H9 (cell line): ENCODE measurements around the gene BLACAT1. TPM values are rescaled to one million over a fixed set of nuclear protein-coding genes. Genes with fewer than 3 reads are reported as not detected.
A peak's percentile ranks its signal among the peaks of the same experiment; 100 is the strongest.

ENCODE experiments used
- DNase-seq: peaks from one replicate; pipeline ENCODE4 v3.0.0-alpha.2; 2017
- H2AFZ ChIP-seq: one replicate; pipeline ENCODE4 v1.6.1; 2013; ENCODE audit warnings: mild to moderate bottlenecking, low read length, control low read depth, moderate library complexity
- H2AK5ac ChIP-seq: 2 replicates; pipeline ENCODE4 v1.6.1; 2013; ENCODE audit warnings: low read length, control low read depth, mixed read lengths; ENCODE audit not compliant: insufficient read length
- H2BK120ac ChIP-seq: one replicate; pipeline ENCODE4 v1.6.1; 2013; ENCODE audit warnings: low read depth, mild to moderate bottlenecking, low read length, control low read depth, inconsistent platforms; ENCODE audit not compliant: poor library complexity, severe bottlenecking
- H2BK12ac ChIP-seq: 2 replicates; pipeline ENCODE4 v1.6.1; 2013; ENCODE audit warnings: low read length, control low read depth, mixed read lengths, low read depth; ENCODE audit not compliant: insufficient read length
- H2BK15ac ChIP-seq: 2 replicates; pipeline ENCODE4 v1.6.1; 2013; ENCODE audit warnings: low read depth, low read length, control low read depth
- H2BK20ac ChIP-seq: one replicate; pipeline ENCODE4 v1.6.1; 2013; ENCODE audit warnings: low read depth, mild to moderate bottlenecking, low read length, control low read depth, inconsistent platforms; ENCODE audit not compliant: poor library complexity, severe bottlenecking
- H2BK5ac ChIP-seq: 2 replicates; pipeline ENCODE4 v1.6.1; 2013; ENCODE audit warnings: low read length, control low read depth, mixed read lengths; ENCODE audit not compliant: insufficient read length
- H3K14ac ChIP-seq: 2 replicates; pipeline ENCODE4 v1.6.1; 2013; ENCODE audit warnings: low read length, control low read depth; ENCODE audit not compliant: insufficient read depth
- H3K18ac ChIP-seq: 2 replicates; pipeline ENCODE4 v1.6.1; 2013; ENCODE audit warnings: low read depth, mild to moderate bottlenecking, mixed read lengths, low read length, control low read depth; ENCODE audit not compliant: insufficient read length
- H3K23ac ChIP-seq: 2 replicates; pipeline ENCODE4 v1.6.1; 2013; ENCODE audit warnings: low read length, control low read depth, mixed read lengths, low read depth; ENCODE audit not compliant: insufficient read length
- H3K23me2 ChIP-seq: 2 replicates; pipeline ENCODE4 v1.6.1; 2013; ENCODE audit warnings: low read depth, mild to moderate bottlenecking, mixed read lengths, low read length, control low read depth; ENCODE audit not compliant: insufficient read length, poor library complexity, severe bottlenecking
- H3K27ac ChIP-seq: 2 replicates; pipeline ENCODE4 v1.5.1; 2013; ENCODE audit warnings: low read length, control low read depth, mixed read lengths, low read depth; ENCODE audit not compliant: insufficient read length
- H3K27me3 ChIP-seq: 2 replicates; pipeline ENCODE4 v1.6.1; 2013; ENCODE audit warnings: low read length, control low read depth, inconsistent platforms; ENCODE audit not compliant: insufficient read depth
- H3K4ac ChIP-seq: 2 replicates; pipeline ENCODE4 v1.6.1; 2013; ENCODE audit warnings: low read depth, mild to moderate bottlenecking, control low read depth, inconsistent platforms, low read length, moderate library complexity
- H3K4me1 ChIP-seq: 2 replicates; pipeline ENCODE4 v1.6.1; 2013; ENCODE audit warnings: low read length, control low read depth, inconsistent platforms; ENCODE audit not compliant: insufficient read depth
- H3K4me2 ChIP-seq: 2 replicates; pipeline ENCODE4 v1.6.1; 2013; ENCODE audit warnings: low read length, control low read depth, mixed read lengths; ENCODE audit not compliant: insufficient read length, insufficient read depth
- H3K56ac ChIP-seq: 2 replicates; pipeline ENCODE4 v1.6.1; 2013; ENCODE audit warnings: low read depth, mild to moderate bottlenecking, mixed read lengths, low read length, control low read depth; ENCODE audit not compliant: insufficient read length
- H3K79me1 ChIP-seq: 2 replicates; pipeline ENCODE4 v1.6.1; 2013; ENCODE audit warnings: low read depth, mild to moderate bottlenecking, moderate library complexity, low read length, control low read depth, inconsistent platforms; ENCODE audit not compliant: insufficient read depth, poor library complexity, severe bottlenecking
- H3K79me2 ChIP-seq: 2 replicates; pipeline ENCODE4 v1.6.1; 2013; ENCODE audit warnings: low read length, control low read depth, inconsistent platforms; ENCODE audit not compliant: insufficient read depth
- H3K9ac ChIP-seq: 2 replicates; pipeline ENCODE4 v1.6.1; 2013; ENCODE audit warnings: low read length, control low read depth, mixed read lengths; ENCODE audit not compliant: insufficient read length; ENCODE audit errors: extremely low read depth
- H3K9me3 ChIP-seq: one replicate; pipeline ENCODE4 v1.6.1; 2013; ENCODE audit warnings: low read depth, low read length, inconsistent platforms; ENCODE audit not compliant: control insufficient read depth
- H3T11ph ChIP-seq: one replicate; pipeline ENCODE4 v1.6.1; 2013; ENCODE audit warnings: mild to moderate bottlenecking, low read length, control low read depth, inconsistent platforms
- H4K20me1 ChIP-seq: one replicate; pipeline ENCODE4 v1.6.1; 2013; ENCODE audit not compliant: control insufficient read depth, insufficient read length, insufficient read depth
- H4K5ac ChIP-seq: 2 replicates; pipeline ENCODE4 v1.6.1; 2013; ENCODE audit warnings: low read depth, mild to moderate bottlenecking, mixed read lengths, low read length, control low read depth; ENCODE audit not compliant: insufficient read length
- H4K8ac ChIP-seq: replicated peaks from 2 replicates; pipeline ENCODE4 v1.6.1; 2013; ENCODE audit warnings: low read length, control low read depth, mixed read lengths, low read depth; ENCODE audit not compliant: insufficient read length
- H4K91ac ChIP-seq: 2 replicates; pipeline ENCODE4 v1.6.1; 2013; ENCODE audit warnings: low read depth, mild to moderate bottlenecking, moderate library complexity, mixed read lengths, low read length, control low read depth; ENCODE audit not compliant: insufficient read length
- H3K27ac Mint-ChIP-seq, 3 experiments: 2 replicates in 2 of 3; 3 replicates in 1 of 3; pipeline ENCODE4 v1.8.0; 2020 to 2021; ENCODE audit warnings: mixed read lengths in 3 of 3, mild to moderate bottlenecking in 1 of 3, moderate library complexity in 1 of 3
- H3K27me3 Mint-ChIP-seq: 2 replicates; pipeline ENCODE4 v1.8.0; 2021; ENCODE audit warnings: low read depth, mild to moderate bottlenecking, moderate library complexity, mixed read lengths
- H3K36me3 Mint-ChIP-seq, 3 experiments: 2 replicates in 2 of 3; 3 replicates in 1 of 3; pipeline ENCODE4 v1.8.0; 2020 to 2021; ENCODE audit warnings: low read depth in 3 of 3, mixed read lengths in 3 of 3; ENCODE audit not compliant: insufficient read depth in 1 of 3
- H3K4me1 Mint-ChIP-seq, 2 experiments: 2 replicates each; pipeline ENCODE4 v1.8.0; 2020; ENCODE audit warnings: mixed read lengths in 2 of 2
- H3K4me3 Mint-ChIP-seq, 2 experiments: 2 replicates in 1 of 2; 3 replicates in 1 of 2; pipeline ENCODE4 v1.8.0; 2020 to 2021; ENCODE audit warnings: mild to moderate bottlenecking in 2 of 2, mixed read lengths in 2 of 2, moderate library complexity in 1 of 2
- H3K9me3 Mint-ChIP-seq, 2 experiments: 2 replicates in 1 of 2; 3 replicates in 1 of 2; pipeline ENCODE4 v1.8.0; 2020; ENCODE audit warnings: mild to moderate bottlenecking in 2 of 2, mixed read lengths in 2 of 2, moderate library complexity in 1 of 2
- WGBS: extraction: QIAGEN DNeasy Blood & Tissue Kit; methylation state at CpG from one replicate; pipeline ENCODE4 v1.1.7; 2013; ENCODE audit warnings: missing lambda C conversion rate, low lambda C conversion rate, mixed read lengths; ENCODE audit not compliant: insufficient read length; ENCODE audit errors: extremely low coverage; 5-methylcytosine and 5-hydroxymethylcytosine counted together
- total RNA-seq: library from RNA; stranded (reverse); gene quantifications from 2 replicates; pipeline ENCODE4 v1.2.1, GENCODE V29; 2021
- TF ChIP-seq, protein P1 (sequence below): fragments of 200-600 bp; sonication (generic); conservative IDR thresholded peaks from 3 replicates; pipeline ENCODE4 v1.8.0; 2021; ENCODE audit warnings: antibody characterized with exemption, mild to moderate bottlenecking

BLACAT1 gene
- total RNA-seq, 1 experiment from 2014 or later, result 4.0 TPM

DNA sequence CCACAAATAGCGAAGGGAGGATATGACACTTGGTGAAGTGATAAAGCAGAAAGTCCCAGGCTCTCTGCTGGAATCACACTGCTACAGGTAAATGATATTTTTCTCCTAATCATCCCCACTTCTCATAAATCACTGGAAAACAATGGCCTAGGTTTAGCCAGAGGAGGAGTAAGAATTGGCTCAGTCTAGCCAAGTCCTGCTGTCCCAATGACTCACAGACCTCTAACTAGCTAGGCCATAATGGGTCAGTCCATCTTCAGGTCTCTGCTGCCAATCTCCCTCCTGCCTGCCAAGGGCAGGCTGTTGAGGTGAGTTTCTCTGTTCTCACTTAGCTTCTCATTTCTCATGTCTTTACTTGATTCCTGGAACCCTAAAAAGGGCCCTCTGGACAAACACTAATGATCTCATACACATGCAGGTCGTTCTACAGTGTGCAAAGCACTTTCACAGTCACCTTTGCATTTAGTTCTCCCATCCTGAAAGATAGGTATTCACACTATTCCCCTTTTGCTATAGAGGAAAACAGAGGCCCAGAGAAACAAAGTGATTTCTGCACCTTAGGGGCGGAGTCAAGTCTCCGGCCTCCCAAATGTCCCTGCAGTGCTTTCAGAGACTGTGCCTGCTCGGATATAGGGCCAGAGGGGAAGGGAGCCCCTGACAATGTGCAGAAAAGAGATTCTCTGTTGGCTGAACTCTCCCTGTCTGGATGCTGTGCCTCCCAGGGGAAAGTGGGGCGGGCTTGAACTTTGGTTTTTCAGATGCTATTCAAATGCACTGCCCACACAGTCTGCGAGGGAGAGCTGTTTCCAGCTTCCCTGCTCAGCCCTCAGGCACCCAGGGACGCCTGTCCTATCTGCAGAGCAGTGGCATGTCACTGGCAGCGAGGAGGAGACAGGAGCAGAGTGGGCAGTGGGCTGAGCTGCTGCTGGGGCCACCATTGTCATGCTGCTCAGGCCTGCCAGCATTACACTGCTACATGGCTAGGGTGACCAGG is 44.7 kb upstream of the BLACAT1 start:
- Histone ChIP-seq H2BK20ac (no peak overlapping the region), H3T11ph (no peak overlapping the region), H3K56ac (no peak overlapping the region), H3K4me1 (peaks cover 7% of the 10 kb centered on the region; the same call in 1 of the 2 replicates), H2BK15ac (no peak overlapping the region), H3K23me2 (peaks cover 8% of the 10 kb centered on the region), H3K18ac (no peak overlapping the region), H2BK5ac (no peak overlapping the region), H3K9me3 (no peaks in the 10 kb centered on the region), H4K8ac (no peak overlapping the region), H2AK5ac (no peak overlapping the region), H3K79me1 (no peaks in the 10 kb centered on the region), H2BK120ac (no peak overlapping the region), H3K4ac (no peak overlapping the region), H3K23ac (no peak overlapping the region), H3K27me3 (no peaks in the 10 kb centered on the region), H4K20me1 (no peaks in the 10 kb centered on the region), H4K91ac (no peak overlapping the region), H3K9ac (no peak overlapping the region), H3K4me2 (no peak overlapping the region), H3K14ac (no peak overlapping the region), H4K5ac (no peak overlapping the region), H2BK12ac (no peak overlapping the region), H3K27ac (no peak overlapping the region), H2AFZ (no peak overlapping the region), H3K79me2 (no peaks in the 10 kb centered on the region)
- Mint-ChIP-seq H3K27me3 (peaks cover 21% of the 10 kb centered on the region), H3K9me3 (no peaks in the 10 kb centered on the region), H3K4me3 (no peak overlapping the region), H3K27ac (0 out of 7 replicates have a peak overlapping the region, but pooled peaks of 1 of the 3 experiments have one; percentile 59), H3K36me3 (peaks cover 0 to 2% (median 0%) of the 10 kb centered on the region in 3 experiments; a peak in 1 of 7 replicates), H3K4me1 (peaks cover 45 to 47% of the 10 kb centered on the region in 2 experiments)
- TF ChIP-seq, protein P1, sequence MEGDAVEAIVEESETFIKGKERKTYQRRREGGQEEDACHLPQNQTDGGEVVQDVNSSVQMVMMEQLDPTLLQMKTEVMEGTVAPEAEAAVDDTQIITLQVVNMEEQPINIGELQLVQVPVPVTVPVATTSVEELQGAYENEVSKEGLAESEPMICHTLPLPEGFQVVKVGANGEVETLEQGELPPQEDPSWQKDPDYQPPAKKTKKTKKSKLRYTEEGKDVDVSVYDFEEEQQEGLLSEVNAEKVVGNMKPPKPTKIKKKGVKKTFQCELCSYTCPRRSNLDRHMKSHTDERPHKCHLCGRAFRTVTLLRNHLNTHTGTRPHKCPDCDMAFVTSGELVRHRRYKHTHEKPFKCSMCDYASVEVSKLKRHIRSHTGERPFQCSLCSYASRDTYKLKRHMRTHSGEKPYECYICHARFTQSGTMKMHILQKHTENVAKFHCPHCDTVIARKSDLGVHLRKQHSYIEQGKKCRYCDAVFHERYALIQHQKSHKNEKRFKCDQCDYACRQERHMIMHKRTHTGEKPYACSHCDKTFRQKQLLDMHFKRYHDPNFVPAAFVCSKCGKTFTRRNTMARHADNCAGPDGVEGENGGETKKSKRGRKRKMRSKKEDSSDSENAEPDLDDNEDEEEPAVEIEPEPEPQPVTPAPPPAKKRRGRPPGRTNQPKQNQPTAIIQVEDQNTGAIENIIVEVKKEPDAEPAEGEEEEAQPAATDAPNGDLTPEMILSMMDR, result no peak
- DNase-seq, result no peak
- no CpG with 5 or more reads among the region's 9 CpGs for WGBS
